Adrenal gland (tissue), 12 donors: ENCODE results near the gene ANKRD23. TPM values are rescaled to one million over a fixed set of nuclear protein-coding genes. Genes with fewer than 3 reads are reported as not detected.
"Not testable (repeated sequence)": the region's sequence is repeated elsewhere in the genome, so short reads cannot be mapped to it uniquely, and the experiment has no call there.

ENCODE experiments used
- DNase-seq, 7 donors: peaks; one replicate each; pipeline ENCODE4 v3.0.0-alpha.2; 2019 to 2020
- H3K27ac ChIP-seq, 5 donors: fragments of 200-600 bp; sonication (generic) in 4 of 5; 1 replicate in 3 of 5; 2 replicates in 2 of 5; pipeline versions ENCODE4 v1.5.1 to v1.8.0; 2016 to 2020; ENCODE audit warnings: mild to moderate bottlenecking in 1 of 5
- H3K27me3 ChIP-seq: fragments of 200-600 bp; 2 replicates; pipeline ENCODE4 v1.8.0; 2021
- H3K36me3 ChIP-seq, 2 donors: fragments of 200-600 bp; replicated peaks in 1 of 2; 1 replicate in 1 of 2; 2 replicates in 1 of 2; pipeline versions ENCODE4 v1.5.1 to v1.8.0; 2018 to 2022
- H3K4me1 ChIP-seq, 2 donors: fragments of 200-600 bp; replicated peaks in 1 of 2; 1 replicate in 1 of 2; 2 replicates in 1 of 2; pipeline versions ENCODE4 v1.5.1 to v1.8.0; 2018 to 2021
- H3K4me3 ChIP-seq, 4 donors: fragments of 200-600 bp; sonication (generic) in 3 of 4; one replicate each; pipeline ENCODE4 v1.5.1; 2016 to 2018
- H3K9me3 ChIP-seq, 3 donors: fragments of 200-600 bp; sonication (generic) in 1 of 3; replicated peaks in 1 of 3; 1 replicate in 2 of 3; 2 replicates in 1 of 3; pipeline versions ENCODE4 v1.5.1 to v1.8.0; 2016 to 2021
- CTCF ChIP-seq, 6 experiments: fragments of 450-650 bp in 4 of 6; fragments of 200-600 bp in 2 of 6; sonication (generic) in 1 of 6; IDR thresholded peaks; 1 replicate in 5 of 6; 2 replicates in 1 of 6; pipeline versions ENCODE4 v1.5.1 to v1.8.0; 2016 to 2021; ENCODE audit warnings: antibody characterized with exemption in 6 of 6, mild to moderate bottlenecking in 2 of 6, moderate library complexity in 1 of 6
- POLR2A ChIP-seq, 2 donors: fragments of 450-650 bp; IDR thresholded peaks; one replicate each; pipeline ENCODE4 v1.6.1; 2017; ENCODE audit warnings: antibody characterized with exemption in 2 of 2, mild to moderate bottlenecking in 2 of 2, moderate library complexity in 1 of 2
- WGBS, 4 donors: extraction: QIAGEN DNeasy Blood & Tissue Kit in 2 of 4; methylation state at CpG; one replicate each; pipeline versions ENCODE4 v1.1.5 to v1.1.7; 2013 to 2017; 5-methylcytosine and 5-hydroxymethylcytosine counted together
- intact Hi-C, 2 donors: fragments of 100-400 bp; cut with DNase I; formaldehyde crosslinking; loops; one replicate each; pipeline versions ENCODE4 v1.14.1 to v1.15.0; 2022 to 2023
- polyA plus RNA-seq, 3 donors: library from polyadenylated mRNA; stranded (reverse); fragments of 200-250 nt in 2 of 3; fragments of 350-450 nt in 1 of 3; fragmentation: Illumina TruSeq in 1 of 3; extraction: RNeasy Lipid Tissue Mini Kit (QIAGEN cat#74804) in 1 of 3; gene quantifications; one replicate each; pipeline ENCODE4 v1.2.3, GENCODE V29; 2013 to 2014
- total RNA-seq, 9 donors: library from RNA; depleted of rRNA in 4 of 9; stranded (reverse); fragments of >200 nt in 4 of 9; fragments of 120-200 nt in 1 of 9; fragmentation: NEBNext Ultra II Directional in 1 of 9; extraction: Animal tissue kit (Norgen Biotek cat#: 25700) in 1 of 9; gene quantifications; one replicate each; pipeline versions ENCODE4 v1.1.0 to v1.2.4, GENCODE V29; 2013 to 2023
- donor health status: healthy with polysubstance abuse.
- donor health status: Bipolar disorder and iron deficiency.
- donor health status: DM: yes; HTN: yes; CAD: no.
- donor health status: DM: no; HTN: no; CAD: no.
- donor health status: DM: no; HTN: no; CAD: no.
- donor health status: DM: yes; HTN: yes; CAD: no.

The ANKRD23 gene
- total and polyA plus RNA-seq, 12 donors = 1.1 to 10.6 (median 3.8) TPM

- 82 to 90% (median 85%) methylated on average over 7 of the region's 7 CpGs for WGBS, 4 donors
- intact Hi-C loops = no loop called here
- no peaks in the 10 kb centered on the region for H3K36me3 ChIP-seq
- H3K27ac ChIP-seq = no peak overlapping the region
- DNase-seq = no peak
- no peaks in the 10 kb centered on the region for H3K27me3 ChIP-seq
- no peak for TF ChIP-seq POLR2A (IDR thresholded peaks at IDR 0.05)
- TF ChIP-seq CTCF (IDR thresholded peaks at IDR 0.05) = no peak
- H3K4me1 ChIP-seq = peaks cover 0 to 21% of the 10 kb centered on the region in 2 donors
- no peak overlapping the region for H3K4me3 ChIP-seq
- no peaks in the 10 kb centered on the region for H3K9me3 ChIP-seq
These were observed 46.4 kb upstream of the ANKRD23 start for GRCh38 chr2:96890252-96890651.

- H3K4me3 ChIP-seq, H3K27ac ChIP-seq, DNase-seq, H3K9me3 ChIP-seq, intact Hi-C loops, H3K36me3 ChIP-seq, H3K27me3 ChIP-seq: not testable (repeated sequence)
- WGBS, 4 donors = 88 to 94% (median 92%) methylated on average over 5 of the region's 5 CpGs
- H3K4me1 ChIP-seq = peaks cover 0 to 28% of the 10 kb centered on the region in 2 donors
These were observed 45.7 kb upstream of the ANKRD23 start for GRCh38 chr2:96889502-96889901.

GRCh38 chr2:96888072-96889011 is 44.5 kb upstream of the ANKRD23 start:
- Histone ChIP-seq H3K4me3 (no peak overlapping the region), H3K9me3 (no peaks in the 10 kb centered on the region), H3K36me3 (no peaks in the 10 kb centered on the region), H3K27me3 (no peaks in the 10 kb centered on the region), H3K4me1 (peaks cover 0 to 33% of the 10 kb centered on the region in 2 donors), H3K27ac (peak overlapping the region in 1 of 5 donors; percentile 52)
- no peak for DNase-seq
- intact Hi-C loops = no loop called here
- no peak for TF ChIP-seq POLR2A (IDR thresholded peaks at IDR 0.05)
- 70 to 86% (median 76%) methylated on average over 11 to 12 of the region's 12 CpGs for WGBS, 4 donors

- no peak overlapping the region for H3K4me3 ChIP-seq
- intact Hi-C loops = no loop called here
- DNase-seq = no peak
These were observed 43.7 kb upstream of the ANKRD23 start for GRCh38 chr2:96887493-96888012.

More at GRCh38 chr2:96887493-96888012, 43.7 kb upstream of the ANKRD23 start:
- WGBS, 4 donors = 60 to 74% (median 63%) methylated on average over 17 to 18 of the region's 18 CpGs
- no peaks in the 10 kb centered on the region for H3K27me3 ChIP-seq
- no peaks in the 10 kb centered on the region for H3K9me3 ChIP-seq
- no peaks in the 10 kb centered on the region for H3K36me3 ChIP-seq
- peak overlapping the region in 1 of 5 donors; percentile 52 for H3K27ac ChIP-seq
- TF ChIP-seq CTCF (IDR thresholded peaks at IDR 0.05) = no peak
- no peak for TF ChIP-seq POLR2A (IDR thresholded peaks at IDR 0.05)
- peaks cover 0 to 33% of the 10 kb centered on the region in 2 donors for H3K4me1 ChIP-seq
